IMR-90 (cell line): Measurements from ENCODE around the gene ADGRV1.

ENCODE experiments used
- CEBPB ChIP-seq: IDR thresholded peaks from 2 replicates; pipeline ENCODE4 v1.6.1; 2012; ENCODE audit warnings: low read depth, low read length, improper control_type of control experiment
- CHD1 ChIP-seq: IDR thresholded peaks from 2 replicates; pipeline ENCODE4 v1.6.1; 2012; ENCODE audit warnings: low read depth, low read length, improper control_type of control experiment
- MAFK ChIP-seq: IDR thresholded peaks from 2 replicates; pipeline ENCODE4 v1.6.1; 2012; ENCODE audit warnings: low read depth, low read length, improper control_type of control experiment
- MXI1 ChIP-seq: IDR thresholded peaks from 2 replicates; pipeline ENCODE4 v1.6.1; 2012; ENCODE audit warnings: low read depth, mild to moderate bottlenecking, low read length, moderate library complexity, borderline replicate concordance
- POLR2A ChIP-seq: IDR thresholded peaks from 2 replicates; pipeline ENCODE4 v1.6.1; 2012; ENCODE audit warnings: mild to moderate bottlenecking, low read depth, low read length
- RAD21 ChIP-seq: IDR thresholded peaks from 2 replicates; pipeline ENCODE4 v1.6.1; 2012; ENCODE audit warnings: low read length, improper control_type of control experiment
- RCOR1 ChIP-seq: IDR thresholded peaks from 2 replicates; pipeline ENCODE4 v1.6.1; 2012; ENCODE audit warnings: mild to moderate bottlenecking, low read length, improper control_type of control experiment; ENCODE audit not compliant: insufficient replicate concordance
- RFX5 ChIP-seq: IDR thresholded peaks from 2 replicates; pipeline ENCODE4 v1.8.0; 2012; ENCODE audit warnings: low read depth, mild to moderate bottlenecking, low read length, moderate library complexity
- SMC3 ChIP-seq: fragments of 150-350 bp; IDR thresholded peaks from 2 replicates; pipeline ENCODE4 v1.6.1; 2016; ENCODE audit warnings: low read depth, mild to moderate bottlenecking, antibody characterized with exemption, low read length, moderate library complexity
- TF ChIP-seq, protein P1 (sequence below): conservative IDR thresholded peaks from 2 replicates; pipeline ENCODE4 v1.5.1; 2012; ENCODE audit warnings: mild to moderate bottlenecking, low read depth, low read length, improper control_type of control experiment
- TF ChIP-seq, protein P2 (sequence below): fragments of 150-350 bp; IDR thresholded peaks from 2 replicates; pipeline ENCODE4 v1.6.1; 2017; ENCODE audit warnings: mild to moderate bottlenecking, antibody characterized with exemption, low read length, low read depth
- TF ChIP-seq, protein P3 (sequence below): fragments of 150-350 bp; IDR thresholded peaks from 2 replicates; pipeline ENCODE4 v1.6.1; 2016; ENCODE audit warnings: low read depth, mild to moderate bottlenecking, low read length, moderate library complexity, borderline replicate concordance

DNA sequence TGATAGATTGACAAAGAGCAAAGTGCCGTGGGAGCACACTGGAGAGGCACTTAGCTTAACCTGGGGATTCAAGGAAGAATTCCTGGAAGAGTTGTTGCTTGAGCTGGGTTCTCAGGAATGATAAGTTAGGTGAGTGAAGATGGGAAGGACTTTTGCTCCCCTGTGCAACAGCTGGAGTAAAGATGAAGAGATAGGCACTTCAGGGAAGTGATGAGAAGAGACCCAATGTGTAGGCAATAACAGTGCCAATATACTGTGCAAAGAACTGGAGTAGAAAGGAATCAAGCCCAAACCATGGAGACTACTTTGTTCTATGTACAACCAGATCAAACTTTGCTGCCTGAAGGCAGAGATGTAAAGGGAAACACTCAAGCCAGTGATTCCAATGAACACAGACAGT, 92.2 kb downstream of the ADGRV1 start:
- TF ChIP-seq RCOR1, result no peak
- TF ChIP-seq, protein P1, sequence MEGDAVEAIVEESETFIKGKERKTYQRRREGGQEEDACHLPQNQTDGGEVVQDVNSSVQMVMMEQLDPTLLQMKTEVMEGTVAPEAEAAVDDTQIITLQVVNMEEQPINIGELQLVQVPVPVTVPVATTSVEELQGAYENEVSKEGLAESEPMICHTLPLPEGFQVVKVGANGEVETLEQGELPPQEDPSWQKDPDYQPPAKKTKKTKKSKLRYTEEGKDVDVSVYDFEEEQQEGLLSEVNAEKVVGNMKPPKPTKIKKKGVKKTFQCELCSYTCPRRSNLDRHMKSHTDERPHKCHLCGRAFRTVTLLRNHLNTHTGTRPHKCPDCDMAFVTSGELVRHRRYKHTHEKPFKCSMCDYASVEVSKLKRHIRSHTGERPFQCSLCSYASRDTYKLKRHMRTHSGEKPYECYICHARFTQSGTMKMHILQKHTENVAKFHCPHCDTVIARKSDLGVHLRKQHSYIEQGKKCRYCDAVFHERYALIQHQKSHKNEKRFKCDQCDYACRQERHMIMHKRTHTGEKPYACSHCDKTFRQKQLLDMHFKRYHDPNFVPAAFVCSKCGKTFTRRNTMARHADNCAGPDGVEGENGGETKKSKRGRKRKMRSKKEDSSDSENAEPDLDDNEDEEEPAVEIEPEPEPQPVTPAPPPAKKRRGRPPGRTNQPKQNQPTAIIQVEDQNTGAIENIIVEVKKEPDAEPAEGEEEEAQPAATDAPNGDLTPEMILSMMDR, result no peak
- no peak for TF ChIP-seq POLR2A
- no peak for TF ChIP-seq CHD1
- TF ChIP-seq RFX5, result no peak
- TF ChIP-seq, protein P2, sequence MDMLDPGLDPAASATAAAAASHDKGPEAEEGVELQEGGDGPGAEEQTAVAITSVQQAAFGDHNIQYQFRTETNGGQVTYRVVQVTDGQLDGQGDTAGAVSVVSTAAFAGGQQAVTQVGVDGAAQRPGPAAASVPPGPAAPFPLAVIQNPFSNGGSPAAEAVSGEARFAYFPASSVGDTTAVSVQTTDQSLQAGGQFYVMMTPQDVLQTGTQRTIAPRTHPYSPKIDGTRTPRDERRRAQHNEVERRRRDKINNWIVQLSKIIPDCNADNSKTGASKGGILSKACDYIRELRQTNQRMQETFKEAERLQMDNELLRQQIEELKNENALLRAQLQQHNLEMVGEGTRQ, result no peak
- no peak for TF ChIP-seq CEBPB
- TF ChIP-seq SMC3, result no peak
- TF ChIP-seq MXI1, result no peak
- no peak for TF ChIP-seq MAFK
- TF ChIP-seq RAD21, result no peak
- TF ChIP-seq, protein P3, sequence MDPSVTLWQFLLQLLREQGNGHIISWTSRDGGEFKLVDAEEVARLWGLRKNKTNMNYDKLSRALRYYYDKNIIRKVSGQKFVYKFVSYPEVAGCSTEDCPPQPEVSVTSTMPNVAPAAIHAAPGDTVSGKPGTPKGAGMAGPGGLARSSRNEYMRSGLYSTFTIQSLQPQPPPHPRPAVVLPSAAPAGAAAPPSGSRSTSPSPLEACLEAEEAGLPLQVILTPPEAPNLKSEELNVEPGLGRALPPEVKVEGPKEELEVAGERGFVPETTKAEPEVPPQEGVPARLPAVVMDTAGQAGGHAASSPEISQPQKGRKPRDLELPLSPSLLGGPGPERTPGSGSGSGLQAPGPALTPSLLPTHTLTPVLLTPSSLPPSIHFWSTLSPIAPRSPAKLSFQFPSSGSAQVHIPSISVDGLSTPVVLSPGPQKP, result no peak
